PC-9 (cell line): ENCODE results near the gene TEX55. TPM values are rescaled to one million over a fixed set of nuclear protein-coding genes. Genes with fewer than 3 reads are reported as not detected.
"Not testable (repeated sequence)": the region's sequence is repeated elsewhere in the genome, so short reads cannot be mapped to it uniquely, and the experiment has no call there.

Experiments used
- BruUV-seq: library from RNA; stranded (reverse); fragments of 400-500 nt; replicated peaks from 2 replicates; lab custom pipeline; 2021; lab: Mats Ljungman, UMichigan
- CTCF ChIA-PET: fragments of 300-600 bp; sonication (Branson Sonifier 250); formaldehyde crosslinking; loops from one replicate; lab custom pipeline; 2022; ENCODE audit warnings: antibody characterized with exemption; lab: Charles Lee
- POLR2A ChIA-PET: fragments of 300-600 bp; sonication (Branson Sonifier 250); formaldehyde crosslinking; loops from one replicate; lab custom pipeline; 2022; ENCODE audit warnings: antibody characterized with exemption; ENCODE audit not compliant: unreplicated experiment; lab: Charles Lee
- DNase-seq, 2 experiments: peaks; one replicate each; pipeline versions ENCODE4 v3.0.0 to v3.0.0-alpha.2; 2015 to 2022; ENCODE audit warnings: mixed read lengths in 1 of 2
- H2AFZ ChIP-seq: fragments of 200-600 bp; sonication (generic); 2 replicates; pipeline ENCODE4 v1.8.1; 2017; ENCODE audit warnings: antibody characterized with exemption
- H3F3A ChIP-seq: fragments of 200-600 bp; sonication (generic); 2 replicates; pipeline ENCODE4 v1.8.1; 2017; ENCODE audit warnings: antibody characterized with exemption, mild to moderate bottlenecking, low read depth; ENCODE audit not compliant: insufficient read depth
- H3K27ac ChIP-seq: fragments of 200-600 bp; sonication (generic); 2 replicates; pipeline ENCODE4 v1.6.1; 2016; ENCODE audit warnings: mixed run types
- H3K27me3 ChIP-seq: fragments of 200-600 bp; sonication (generic); 2 replicates; pipeline ENCODE4 v1.6.1; 2016; ENCODE audit warnings: low read depth, mixed run types; ENCODE audit not compliant: insufficient read depth
- H3K36me3 ChIP-seq: fragments of 200-600 bp; sonication (generic); 2 replicates; pipeline ENCODE4 v1.6.1; 2016; ENCODE audit warnings: low read depth, mixed run types
- H3K4me1 ChIP-seq: fragments of 200-600 bp; sonication (generic); replicated peaks from 2 replicates; pipeline ENCODE4 v1.6.1; 2016; ENCODE audit warnings: mixed run types; ENCODE audit not compliant: insufficient read depth
- H3K4me2 ChIP-seq: fragments of 200-600 bp; sonication (generic); 2 replicates; pipeline ENCODE4 v1.6.1; 2017; ENCODE audit warnings: mixed run types
- H3K4me3 ChIP-seq: fragments of 200-600 bp; sonication (generic); 2 replicates; pipeline ENCODE4 v1.6.1; 2016; ENCODE audit warnings: mixed run types
- H3K79me2 ChIP-seq: fragments of 200-600 bp; sonication (generic); 2 replicates; pipeline ENCODE4 v1.6.1; 2017; ENCODE audit warnings: low read depth, mixed run types
- H3K9me2 ChIP-seq: fragments of 200-600 bp; sonication (generic); 2 replicates; pipeline ENCODE4 v1.8.1; 2017; ENCODE audit warnings: mild to moderate bottlenecking; ENCODE audit not compliant: insufficient read depth
- H3K9me3 ChIP-seq: fragments of 200-600 bp; sonication (generic); 2 replicates; pipeline ENCODE4 v1.8.1; 2016; ENCODE audit warnings: low read depth; ENCODE audit not compliant: insufficient read depth
- H4K20me1 ChIP-seq: fragments of 200-600 bp; sonication (generic); 2 replicates; pipeline ENCODE4 v1.8.1; 2017; ENCODE audit not compliant: insufficient read depth
- CTCF ChIP-seq: fragments of 200-600 bp; sonication (generic); conservative IDR thresholded peaks from 2 replicates; pipeline ENCODE4 v1.6.1; 2017; ENCODE audit warnings: mixed run types, antibody characterized with exemption, mild to moderate bottlenecking, moderate library complexity
- EZH2 ChIP-seq: fragments of 200-600 bp; sonication (generic); IDR thresholded peaks from 2 replicates; pipeline ENCODE4 v1.8.0; 2017; ENCODE audit warnings: antibody characterized with exemption, low read depth
- intact Hi-C: fragments of 100-400 bp; cut with micrococcal nuclease; formaldehyde crosslinking; loops from one replicate; pipeline ENCODE4 v1.10.0; 2022; ENCODE audit not compliant: unreplicated experiment
- total RNA-seq: library from RNA; stranded (reverse); gene quantifications from 2 replicates; pipeline ENCODE4 v1.2.3, GENCODE V29; 2021

Gene TEX55
- total RNA-seq, 1 experiment from 2014 or later, result not detected

- H2AFZ ChIP-seq, H3K27me3 ChIP-seq, H3F3A ChIP-seq, H3K79me2 ChIP-seq, H3K9me3 ChIP-seq, DNase-seq, POLR2A ChIA-PET, BruUV-seq, CTCF ChIA-PET, intact Hi-C loops, H3K36me3 ChIP-seq, H3K4me3 ChIP-seq, H3K27ac ChIP-seq, H3K4me1 ChIP-seq, H4K20me1 ChIP-seq, H3K9me2 ChIP-seq, H3K4me2 ChIP-seq: not testable (repeated sequence)
These were observed 6.6 kb upstream of the TEX55 start for GRCh38 chr3:119139360-119139759.

GRCh38 chr3:119140466-119140865 lies 5.5 kb upstream of the TEX55 start:
- no TSS peak for BruUV-seq
- no peaks in the 10 kb centered on the region for H3K4me1 ChIP-seq
- no peak for DNase-seq
- intact Hi-C loops, result loop anchor here (10.0 kb wide), 1 partner anchor 244 kb away; no protein-coding TSS in a partner anchor
- H3K79me2 ChIP-seq, result no peaks in the 10 kb centered on the region
- no peak overlapping the region for H3K4me2 ChIP-seq
- H3K27ac ChIP-seq, result no peak overlapping the region
- no peak overlapping the region for H3K4me3 ChIP-seq
- TF ChIP-seq CTCF, result no peak
- TF ChIP-seq EZH2, result no peak
- no peaks in the 10 kb centered on the region; the same call in 1 of the 2 replicates for H3F3A ChIP-seq
- H3K36me3 ChIP-seq, result no peaks in the 10 kb centered on the region
- no peaks in the 10 kb centered on the region for H3K9me2 ChIP-seq
- H3K27me3 ChIP-seq, result no peaks in the 10 kb centered on the region
- no peaks in the 10 kb centered on the region for H3K9me3 ChIP-seq
- H4K20me1 ChIP-seq, result no peaks in the 10 kb centered on the region
- ChIA-PET POLR2A (no interaction called here), CTCF (no interaction called here)
- no peak overlapping the region for H2AFZ ChIP-seq

- H2AFZ ChIP-seq, result no peak overlapping the region
- CTCF ChIA-PET, result no interaction called here
- TF ChIP-seq EZH2 (no peak), CTCF (no peak)
- no peaks in the 10 kb centered on the region for H3K79me2 ChIP-seq
- H3K4me1 ChIP-seq, result peaks cover 18% of the 10 kb centered on the region; the same call in 1 of the 2 replicates
- H4K20me1 ChIP-seq, result no peaks in the 10 kb centered on the region
- H3K27me3 ChIP-seq, result no peaks in the 10 kb centered on the region
- DNase-seq, result no peak
- intact Hi-C loops, result loop anchor here (1.0 to 10.0 kb wide), 4 partner anchors 40 to 240 kb away; no protein-coding TSS in a partner anchor
- H3K27ac ChIP-seq, result no peak overlapping the region
- POLR2A ChIA-PET, result no interaction called here
- no peaks in the 10 kb centered on the region for H3K36me3 ChIP-seq
- H3K4me2 ChIP-seq, result no peak overlapping the region
- H3K9me2 ChIP-seq, result no peaks in the 10 kb centered on the region; the same call in 1 of the 2 replicates
- H3K4me3 ChIP-seq, result no peak overlapping the region
- H3F3A ChIP-seq, result peaks cover 3% of the 10 kb centered on the region
- no TSS peak for BruUV-seq
- no peaks in the 10 kb centered on the region for H3K9me3 ChIP-seq
These were observed 851 bp upstream of the TEX55 start for GRCh38 chr3:119145128-119145499.
